Heart left ventricle (tissue), 16 donors: Measurements from ENCODE around the gene MC2R. TPM values are rescaled to one million over a fixed set of nuclear protein-coding genes. Genes with fewer than 3 reads are reported as not detected.

Experiments used
- ATAC-seq, 4 donors: fragments of 200-7000 bp; cut with Tn5 transposase; one replicate each; pipeline ENCODE4 v1.9.1; 2020 to 2022; ENCODE audit warnings: moderate library complexity in 4 of 4, mild to moderate bottlenecking in 3 of 4, moderate number of reproducible peaks in 1 of 4
- DNase-seq, 5 donors: peaks; one replicate each; pipeline ENCODE4 v3.0.0-alpha.2; 2020
- H3K27ac ChIP-seq, 12 donors: fragments of 200-600 bp; sonication (generic) in 4 of 12; one replicate each; pipeline versions ENCODE4 v1.5.0 to v1.8.0; 2016 to 2022; ENCODE audit warnings: mild to moderate bottlenecking in 2 of 12
- H3K27me3 ChIP-seq, 9 donors: fragments of 200-600 bp; sonication (generic) in 2 of 9; one replicate each; pipeline versions ENCODE4 v1.5.1 to v1.8.0; 2016 to 2022; ENCODE audit warnings: mild to moderate bottlenecking in 3 of 9
- H3K36me3 ChIP-seq, 9 donors: fragments of 200-600 bp; sonication (generic) in 2 of 9; one replicate each; pipeline versions ENCODE4 v1.5.0 to v1.8.0; 2018 to 2022; ENCODE audit warnings: mild to moderate bottlenecking in 2 of 9
- H3K4me1 ChIP-seq, 12 donors: fragments of 200-600 bp; sonication (generic) in 4 of 12; one replicate each; pipeline versions ENCODE4 v1.5.0 to v1.8.0; 2016 to 2022; ENCODE audit warnings: mild to moderate bottlenecking in 3 of 12
- H3K4me3 ChIP-seq, 12 donors: fragments of 200-600 bp; sonication (generic) in 4 of 12; one replicate each; pipeline versions ENCODE4 v1.5.0 to v1.8.0; 2017 to 2022; ENCODE audit warnings: mild to moderate bottlenecking in 9 of 12, moderate library complexity in 4 of 12
- H3K9me3 ChIP-seq, 12 donors: fragments of 200-600 bp; sonication (generic) in 4 of 12; one replicate each; pipeline versions ENCODE4 v1.5.0 to v1.8.0; 2016 to 2022; ENCODE audit warnings: mild to moderate bottlenecking in 1 of 12
- POLR2A ChIP-seq, 2 donors: fragments of 450-650 bp; IDR thresholded peaks; one replicate each; pipeline ENCODE4 v1.6.1; 2017; ENCODE audit warnings: antibody characterized with exemption in 2 of 2, mild to moderate bottlenecking in 2 of 2, moderate library complexity in 2 of 2
- WGBS, 4 donors: extraction: QIAGEN DNeasy Blood & Tissue Kit in 2 of 4; methylation state at CpG; one replicate each; pipeline versions ENCODE4 v1.1.5 to v1.1.7; 2013 to 2018; 5-methylcytosine and 5-hydroxymethylcytosine counted together
- intact Hi-C, 10 donors: fragments of 100-400 bp; cut with DNase I; formaldehyde crosslinking; loops; one replicate each; pipeline versions ENCODE4 v1.11.1 to v1.14.2; 2022
- polyA plus RNA-seq, 2 donors: library from polyadenylated mRNA; stranded (reverse); fragments of 200-250 nt; gene quantifications; one replicate each; pipeline ENCODE4 v1.2.3, GENCODE V29; 2013
- total RNA-seq, 9 donors: library from RNA; depleted of rRNA in 2 of 9; stranded (reverse); fragments of >200 nt in 2 of 9; fragmentation: NEBNext Ultra II Directional in 3 of 9; extraction: Animal tissue kit (Norgen Biotek cat#: 25700) in 3 of 9; gene quantifications; one replicate each; pipeline versions ENCODE4 v1.1.0 to v1.2.4, GENCODE V29; 2016 to 2023
- TF ChIP-seq, protein P1 (sequence below), 12 donors: fragments of 200-600 bp; sonication (generic) in 4 of 12; IDR thresholded peaks; one replicate each; pipeline versions ENCODE4 v1.5.0 to v1.8.0; 2018 to 2022; ENCODE audit warnings: antibody characterized with exemption in 12 of 12, mild to moderate bottlenecking in 5 of 12
- donor health status: ischemic (EF 13 %, LVEDD 7.1; RV severe dilation, severe dysfunction).
- donor health status: healthy with polysubstance abuse.
- donor health status: DM: no; HTN: yes; CAD: no.
- donor health status: DM: no; HTN: no; CAD: no.
- donor health status: ischemic (EF 25% LVEDD 6.9; RV normal size, moderate dysfunction).
- donor health status: ischemic (EF 25% LVEDD 5.7; RV mildly dilated, moderate dysfunction).
- donor health status: healthy.
- donor health status: DM: yes; HTN: yes; CAD: no.
- donor health status: ischemic (EF 35%, LVEDD 5.7; RV mildly dilated, moderate dysfunction).
- donor health status: nonischemic (EF 11% LVEDD 7.7; RV severe dilation, severe dysfunction).
- donor health status: DM: yes; HTN: yes; CAD: no.
- donor health status: PGD.
- donor health status: ischemic (EF 29% LVEDD 5.4; RV normal size, mild dysfunction).
- donor health status: nonischemic (EF 23%, LVEDD 6.1; RV moderate dilation, normal function).

Gene MC2R
- total and polyA plus RNA-seq, 11 donors: not detected

DNA sequence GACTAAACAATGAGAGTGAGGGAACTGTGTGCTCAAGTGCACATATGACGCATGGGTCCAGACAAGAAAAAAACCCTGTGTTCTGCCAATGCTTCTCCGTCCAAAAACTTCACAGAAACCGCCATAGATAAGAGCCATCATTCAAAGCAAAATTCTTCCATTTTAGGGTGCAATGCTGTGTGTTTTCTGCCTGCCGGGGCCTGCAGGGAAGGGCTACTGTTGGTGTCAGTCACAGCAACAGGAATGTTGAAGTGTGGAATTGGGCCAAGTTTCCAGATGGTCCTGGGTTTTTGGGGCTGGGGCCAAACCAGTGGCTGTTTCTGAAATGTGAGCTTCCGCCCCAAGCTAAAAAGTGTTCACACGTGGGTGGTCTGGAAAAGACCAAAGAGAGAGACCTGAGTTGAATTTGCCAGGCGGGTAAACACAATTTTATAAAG is 677 bp upstream of the MC2R start:
- intact Hi-C loops: no loop called here
- H3K9me3 ChIP-seq: no peaks in the 10 kb centered on the region
- no peaks in the 10 kb centered on the region for H3K36me3 ChIP-seq
- DNase-seq (peak in 4 of 5 donors; percentile 23 to 52 (median 37)), ATAC-seq (peak; percentile 45 to 90 (median 75))
- H3K4me1 ChIP-seq: peaks cover 0 to 9% (median 0%) of the 10 kb centered on the region in 12 donors
- H3K27me3 ChIP-seq: no peaks in the 10 kb centered on the region
- 20 to 53% (median 49%) methylated on average over 7 of the region's 7 CpGs for WGBS, 4 donors
- peak overlapping the region in 1 of 12 donors; percentile 10 for H3K27ac ChIP-seq
- TF ChIP-seq, protein P1, sequence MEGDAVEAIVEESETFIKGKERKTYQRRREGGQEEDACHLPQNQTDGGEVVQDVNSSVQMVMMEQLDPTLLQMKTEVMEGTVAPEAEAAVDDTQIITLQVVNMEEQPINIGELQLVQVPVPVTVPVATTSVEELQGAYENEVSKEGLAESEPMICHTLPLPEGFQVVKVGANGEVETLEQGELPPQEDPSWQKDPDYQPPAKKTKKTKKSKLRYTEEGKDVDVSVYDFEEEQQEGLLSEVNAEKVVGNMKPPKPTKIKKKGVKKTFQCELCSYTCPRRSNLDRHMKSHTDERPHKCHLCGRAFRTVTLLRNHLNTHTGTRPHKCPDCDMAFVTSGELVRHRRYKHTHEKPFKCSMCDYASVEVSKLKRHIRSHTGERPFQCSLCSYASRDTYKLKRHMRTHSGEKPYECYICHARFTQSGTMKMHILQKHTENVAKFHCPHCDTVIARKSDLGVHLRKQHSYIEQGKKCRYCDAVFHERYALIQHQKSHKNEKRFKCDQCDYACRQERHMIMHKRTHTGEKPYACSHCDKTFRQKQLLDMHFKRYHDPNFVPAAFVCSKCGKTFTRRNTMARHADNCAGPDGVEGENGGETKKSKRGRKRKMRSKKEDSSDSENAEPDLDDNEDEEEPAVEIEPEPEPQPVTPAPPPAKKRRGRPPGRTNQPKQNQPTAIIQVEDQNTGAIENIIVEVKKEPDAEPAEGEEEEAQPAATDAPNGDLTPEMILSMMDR (IDR thresholded peaks at IDR 0.05): no peak
- TF ChIP-seq POLR2A (IDR thresholded peaks at IDR 0.05): no peak
- no peak overlapping the region for H3K4me3 ChIP-seq

DNA sequence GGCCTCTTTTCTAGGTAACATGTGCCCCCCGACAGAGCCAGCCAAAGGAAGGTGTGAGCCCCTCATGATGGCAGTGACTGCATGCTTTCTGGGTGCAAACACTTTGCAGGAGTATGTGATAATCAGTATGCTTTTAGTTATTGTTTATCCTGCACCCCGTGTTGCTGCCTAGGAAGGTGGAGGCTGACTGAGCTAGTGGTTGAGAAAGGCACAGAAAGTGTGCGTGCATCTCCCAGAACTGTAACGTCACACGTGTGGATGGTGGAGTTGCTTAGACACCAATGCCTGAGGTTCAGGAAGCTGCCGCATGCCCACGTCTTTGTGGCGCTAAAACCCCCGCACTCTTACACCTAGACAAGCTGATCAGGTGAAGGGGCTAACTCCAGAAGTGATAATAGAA is 580 bp downstream of the MC2R start:
- Histone ChIP-seq H3K27me3 (peaks cover 0 to 3% (median 0%) of the 10 kb centered on the region in 9 donors), H3K4me1 (peaks cover 0 to 9% (median 0%) of the 10 kb centered on the region in 12 donors), H3K4me3 (no peak overlapping the region), H3K36me3 (no peaks in the 10 kb centered on the region), H3K9me3 (no peaks in the 10 kb centered on the region), H3K27ac (no peak overlapping the region)
- no peak for TF ChIP-seq POLR2A (IDR thresholded peaks at IDR 0.05)
- TF ChIP-seq, protein P1 (IDR thresholded peaks at IDR 0.05): no peak
- no peak for DNase-seq
- intact Hi-C loops: no loop called here
- ATAC-seq: no peak
- WGBS, 4 donors: 81 to 91% (median 85%) methylated on average over 9 of the region's 9 CpGs

DNA sequence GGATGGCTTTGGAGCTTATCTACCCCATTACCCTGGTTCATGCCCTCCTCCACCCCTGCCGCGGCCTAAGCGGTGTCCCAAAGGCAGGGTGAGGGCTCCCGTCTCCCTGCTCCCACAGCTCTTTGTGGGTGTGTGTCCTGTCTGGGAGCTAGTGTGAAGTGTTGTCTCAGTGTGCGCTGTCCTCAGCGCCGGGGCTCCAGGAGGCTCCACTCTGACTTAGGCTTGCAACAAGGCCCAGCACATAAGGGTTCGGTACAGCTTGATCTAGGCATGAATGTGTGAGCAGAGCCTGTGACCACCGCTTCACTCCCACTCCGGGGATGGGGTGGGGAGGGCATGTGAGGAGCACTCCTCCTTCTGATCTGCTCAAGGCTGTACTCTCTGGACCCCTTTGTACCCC is 1.2 kb downstream of the MC2R start:
- H3K4me1 ChIP-seq: peaks cover 0 to 9% (median 0%) of the 10 kb centered on the region in 12 donors
- H3K27me3 ChIP-seq: peaks cover 0 to 3% (median 0%) of the 10 kb centered on the region in 9 donors
- no peak overlapping the region for H3K4me3 ChIP-seq
- 92 to 95% (median 93%) methylated on average over 10 of the region's 10 CpGs for WGBS, 4 donors
- no peaks in the 10 kb centered on the region for H3K36me3 ChIP-seq
- no peak for DNase-seq
- intact Hi-C loops: no loop called here
- no peak overlapping the region for H3K27ac ChIP-seq
- no peak for ATAC-seq
- no peaks in the 10 kb centered on the region for H3K9me3 ChIP-seq
- TF ChIP-seq, protein P1 (IDR thresholded peaks at IDR 0.05): no peak
- TF ChIP-seq POLR2A (IDR thresholded peaks at IDR 0.05): no peak

DNA sequence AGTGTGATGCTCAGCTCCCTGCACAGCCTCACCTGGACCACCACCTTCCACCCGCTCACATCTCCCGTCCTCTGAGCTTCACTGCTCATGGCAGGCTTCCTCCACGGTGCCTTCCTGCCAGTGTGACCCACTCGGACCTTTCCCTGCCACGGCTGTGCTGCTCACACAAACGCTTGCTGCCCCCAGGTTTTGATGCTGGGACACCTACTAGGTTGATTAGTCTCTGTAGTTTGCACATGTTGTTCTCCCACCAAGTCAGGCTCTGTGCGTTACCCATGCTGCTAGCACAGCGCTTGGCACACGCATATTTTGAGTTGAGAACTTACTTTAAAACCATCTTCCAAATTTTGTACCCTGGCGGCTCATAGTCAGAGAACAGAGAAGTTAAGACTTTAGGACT is 2.1 kb downstream of the MC2R start:
- ATAC-seq: no peak
- no peaks in the 10 kb centered on the region for H3K36me3 ChIP-seq
- intact Hi-C loops: no loop called here
- TF ChIP-seq, protein P1 (IDR thresholded peaks at IDR 0.05): no peak
- no peak overlapping the region for H3K27ac ChIP-seq
- H3K4me1 ChIP-seq: peaks cover 0 to 9% (median 0%) of the 10 kb centered on the region in 12 donors
- WGBS, 4 donors: 75 to 87% (median 82%) methylated on average over 10 of the region's 10 CpGs
- H3K9me3 ChIP-seq: no peaks in the 10 kb centered on the region
- peaks cover 0 to 3% (median 0%) of the 10 kb centered on the region in 9 donors for H3K27me3 ChIP-seq
- DNase-seq: no peak
- no peak overlapping the region for H3K4me3 ChIP-seq
